HG03066 (cell line): Measurements from ENCODE around the gene SRPX2.

ENCODE experiments used
- ATAC-seq: cut with Tn5 transposase; IDR thresholded peaks from one replicate; pipeline ENCODE4 v1.9.1; 2021; ENCODE audit warnings: low read depth; ENCODE audit not compliant: unreplicated experiment

SRPX2 gene, protein sequence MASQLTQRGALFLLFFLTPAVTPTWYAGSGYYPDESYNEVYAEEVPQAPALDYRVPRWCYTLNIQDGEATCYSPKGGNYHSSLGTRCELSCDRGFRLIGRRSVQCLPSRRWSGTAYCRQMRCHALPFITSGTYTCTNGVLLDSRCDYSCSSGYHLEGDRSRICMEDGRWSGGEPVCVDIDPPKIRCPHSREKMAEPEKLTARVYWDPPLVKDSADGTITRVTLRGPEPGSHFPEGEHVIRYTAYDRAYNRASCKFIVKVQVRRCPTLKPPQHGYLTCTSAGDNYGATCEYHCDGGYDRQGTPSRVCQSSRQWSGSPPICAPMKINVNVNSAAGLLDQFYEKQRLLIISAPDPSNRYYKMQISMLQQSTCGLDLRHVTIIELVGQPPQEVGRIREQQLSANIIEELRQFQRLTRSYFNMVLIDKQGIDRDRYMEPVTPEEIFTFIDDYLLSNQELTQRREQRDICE

DNA sequence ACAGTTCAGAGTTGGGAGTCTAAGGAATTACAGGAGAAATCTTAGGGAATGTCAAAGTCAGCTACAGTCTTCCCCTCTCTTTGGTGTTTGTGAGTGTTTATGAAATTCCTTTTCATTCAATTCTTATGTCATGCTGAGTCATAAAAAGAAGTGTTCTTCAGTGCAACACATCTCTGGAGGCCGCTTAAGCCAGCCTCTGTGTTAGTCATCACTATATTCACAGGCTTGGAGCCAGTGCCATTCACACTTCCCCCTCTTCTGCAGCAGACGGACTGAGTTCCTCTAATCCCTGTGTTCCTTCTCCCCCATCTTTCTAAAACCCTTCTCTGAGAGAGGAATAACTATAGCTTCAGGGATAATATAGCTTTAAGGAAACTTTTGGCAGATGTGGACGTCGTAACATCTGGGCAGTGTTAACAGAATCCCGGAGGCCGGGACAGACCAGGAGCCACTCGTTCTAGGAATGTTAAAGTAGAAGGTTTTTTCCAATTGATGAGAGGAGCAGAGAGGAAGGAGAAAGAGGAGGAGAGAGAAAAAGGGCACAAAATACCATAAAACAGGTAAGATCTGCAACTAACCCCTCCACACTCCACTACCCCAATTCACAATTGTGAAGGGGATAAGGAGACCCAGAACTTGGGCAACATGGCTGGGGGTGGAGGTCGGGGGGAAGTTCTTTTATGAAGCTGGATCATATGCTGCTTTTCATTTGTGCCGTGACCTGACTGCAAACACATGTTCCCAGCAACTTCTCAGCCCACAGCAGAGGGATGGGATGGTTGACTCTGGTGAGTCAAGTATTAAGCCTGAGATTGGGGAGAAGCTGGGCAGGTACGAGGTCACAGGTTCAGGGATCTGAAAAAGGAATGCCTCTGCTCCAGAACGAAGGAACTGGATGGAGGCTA, at the start of gene SRPX2:
Gene SRPX2 (plus strand): TSS at position 244 of the 905 bp plus-strand sequence. CDS start 2,124 bp downstream, outside the sequence.
- ATAC-seq, result no peak

DNA sequence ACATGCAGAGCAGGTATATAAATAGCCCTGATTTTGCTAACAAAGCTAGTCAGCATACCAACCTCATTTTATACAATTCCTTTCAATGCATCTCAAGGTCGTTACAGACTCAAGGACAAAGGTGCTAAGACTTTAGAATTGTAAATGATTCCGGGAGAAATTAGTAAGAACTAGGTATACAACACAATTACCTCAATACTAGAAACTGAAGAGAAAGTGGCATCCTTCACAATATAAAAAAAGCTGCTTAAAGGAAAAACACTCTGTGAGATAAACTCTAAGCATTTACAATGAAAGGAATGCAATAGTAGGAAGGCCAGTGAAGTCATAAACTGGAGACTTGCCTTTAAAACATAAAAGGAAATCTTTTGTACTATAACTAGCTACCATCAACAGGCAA, 47.4 kb upstream of the SRPX2 start:
- no peak for ATAC-seq

DNA sequence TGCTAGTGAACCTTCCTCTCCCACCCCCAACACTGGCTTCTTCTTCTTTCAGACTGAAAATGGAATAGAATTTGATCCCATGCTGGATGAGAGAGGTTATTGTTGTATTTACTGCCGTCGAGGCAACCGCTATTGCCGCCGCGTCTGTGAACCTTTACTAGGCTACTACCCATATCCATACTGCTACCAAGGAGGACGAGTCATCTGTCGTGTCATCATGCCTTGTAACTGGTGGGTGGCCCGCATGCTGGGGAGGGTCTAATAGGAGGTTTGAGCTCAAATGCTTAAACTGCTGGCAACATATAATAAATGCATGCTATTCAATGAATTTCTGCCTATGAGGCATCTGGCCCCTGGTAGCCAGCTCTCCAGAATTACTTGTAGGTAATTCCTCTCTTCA, 44.5 kb upstream of the SRPX2 start:
- ATAC-seq, result no peak

DNA sequence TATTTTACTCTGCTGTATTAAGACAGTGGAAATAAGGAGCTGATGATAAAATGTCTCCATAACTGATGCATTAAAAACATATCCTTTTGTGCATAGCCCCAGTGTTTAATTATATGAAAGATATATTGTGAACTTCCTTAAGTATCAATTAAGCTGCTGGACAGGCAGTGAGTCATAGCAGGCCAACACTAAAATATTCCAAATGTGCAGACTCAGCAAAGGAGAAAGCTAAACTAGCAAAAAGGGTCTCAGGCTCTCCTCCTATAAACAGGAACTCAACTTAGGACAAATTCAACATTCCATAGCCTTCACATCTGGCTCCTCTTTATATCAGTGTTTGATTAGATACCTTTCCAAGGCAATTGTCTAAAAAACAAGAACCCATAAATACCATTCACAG, 43.7 kb upstream of the SRPX2 start:
- ATAC-seq, result no peak

DNA sequence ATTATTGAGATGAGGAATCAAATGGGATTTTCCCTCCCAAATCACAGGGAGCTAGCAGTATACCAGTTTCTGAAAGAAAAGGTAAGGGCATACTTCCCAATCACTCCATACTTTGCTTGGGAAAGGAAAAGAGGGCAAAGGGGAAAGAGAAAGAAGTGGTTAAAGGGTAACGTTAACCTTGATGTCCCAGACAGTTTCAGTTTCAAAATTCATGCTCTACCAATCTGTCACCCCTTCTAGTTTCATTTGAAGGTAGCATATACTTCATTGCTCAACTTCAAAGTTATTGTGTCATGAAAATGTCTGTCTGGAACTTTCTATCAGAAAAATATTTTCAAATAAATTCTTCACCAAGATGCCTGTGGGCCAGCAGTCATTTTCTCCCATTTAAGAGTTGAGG, 43.2 kb upstream of the SRPX2 start:
- ATAC-seq, result no peak

DNA sequence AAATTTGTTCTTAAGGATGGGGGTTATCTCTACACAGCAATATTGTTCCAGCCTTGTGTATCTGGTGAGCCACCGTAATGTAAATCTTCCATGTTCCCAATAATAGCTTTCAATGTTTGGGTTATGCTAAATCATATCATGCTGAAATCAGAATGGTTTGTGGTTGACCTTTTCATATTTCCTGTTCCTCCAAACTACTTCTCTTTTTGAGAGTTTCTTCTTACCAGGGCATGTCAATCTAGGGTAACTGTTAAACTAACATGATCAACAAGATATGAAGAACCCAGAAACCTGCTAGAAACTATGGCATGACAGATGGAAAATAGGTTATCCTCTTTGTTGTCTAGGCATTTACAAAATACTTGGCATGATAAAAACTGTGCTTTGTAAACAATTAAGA, 37.2 kb upstream of the SRPX2 start:
- ATAC-seq, result no peak

DNA sequence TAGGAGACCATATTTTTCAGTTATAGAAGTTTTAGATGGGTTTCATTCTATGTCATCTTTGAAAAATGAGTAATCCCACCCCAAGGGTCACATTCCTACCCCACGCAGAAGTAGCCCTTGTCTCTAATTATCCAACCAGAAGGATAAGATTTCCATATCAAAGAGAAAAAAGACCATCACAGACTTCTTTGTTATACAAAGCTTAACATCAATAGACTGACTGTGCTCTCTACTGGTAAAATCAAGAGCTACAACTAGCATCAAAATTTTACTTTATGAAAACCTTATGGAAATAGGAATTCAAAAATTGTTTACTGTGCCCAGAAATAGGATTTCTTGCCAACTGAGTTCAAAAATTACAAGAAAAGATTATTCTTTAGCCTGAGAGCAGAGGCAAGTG, 34.4 kb upstream of the SRPX2 start:
- ATAC-seq, result no peak

DNA sequence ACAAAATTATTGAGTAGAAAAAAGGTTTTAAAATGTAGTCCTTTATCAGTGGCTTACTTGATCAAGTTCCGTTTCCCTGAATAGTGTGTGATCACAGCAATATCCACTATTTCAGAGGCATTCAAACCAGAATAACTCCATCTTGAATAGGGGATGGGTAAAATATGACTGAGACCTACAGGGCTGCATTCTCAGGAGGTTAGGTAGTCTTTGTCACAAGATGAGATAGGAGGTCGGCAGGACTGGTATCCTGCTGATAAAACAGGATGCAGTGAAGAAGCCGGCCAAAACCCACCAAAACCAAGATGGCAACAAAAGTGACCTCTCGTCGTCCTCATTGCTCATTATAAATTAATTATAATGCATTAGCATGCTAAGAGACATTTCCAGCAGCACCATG, 32.0 kb upstream of the SRPX2 start:
- ATAC-seq, result no peak

DNA sequence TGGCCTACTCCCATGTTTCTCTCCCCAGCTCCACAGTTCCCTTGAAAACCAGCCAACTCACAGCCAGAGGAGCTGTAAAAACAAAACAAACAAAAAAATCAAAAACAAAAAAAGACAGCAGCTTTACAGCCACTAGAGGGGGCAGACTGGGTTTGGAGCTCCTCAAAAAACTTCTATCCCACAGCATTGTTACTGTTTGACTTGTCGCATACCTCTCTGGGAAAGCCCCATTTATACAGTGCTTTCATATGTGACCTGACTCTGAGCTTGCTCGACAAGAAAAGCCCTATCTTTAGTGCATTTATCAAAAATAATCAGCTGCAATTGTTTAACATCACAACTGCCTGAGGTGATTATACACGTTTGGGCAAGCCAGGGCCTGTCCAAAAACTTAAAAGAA, 29.0 kb upstream of the SRPX2 start:
- ATAC-seq, result peak; percentile 100

DNA sequence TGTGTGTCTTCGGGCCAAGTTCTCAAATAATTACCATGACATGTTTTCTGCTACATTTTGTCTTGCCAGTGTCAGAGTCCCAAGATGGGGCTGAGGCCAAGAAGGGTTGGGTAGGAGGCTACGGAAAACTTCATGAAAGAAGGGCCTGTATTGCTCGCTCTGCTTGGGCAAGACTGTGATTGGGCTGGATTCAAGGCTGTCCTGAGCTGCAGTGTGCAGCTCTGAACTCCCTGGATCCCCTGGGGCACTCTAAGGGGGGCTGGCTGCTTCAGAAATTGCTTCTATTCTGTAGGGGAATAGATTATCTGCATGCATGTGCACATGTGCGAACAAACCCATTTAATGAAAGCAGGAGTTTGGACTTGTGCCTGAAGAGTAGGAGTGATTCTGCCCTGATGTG, 21.0 kb upstream of the SRPX2 start:
- ATAC-seq, result no peak

DNA sequence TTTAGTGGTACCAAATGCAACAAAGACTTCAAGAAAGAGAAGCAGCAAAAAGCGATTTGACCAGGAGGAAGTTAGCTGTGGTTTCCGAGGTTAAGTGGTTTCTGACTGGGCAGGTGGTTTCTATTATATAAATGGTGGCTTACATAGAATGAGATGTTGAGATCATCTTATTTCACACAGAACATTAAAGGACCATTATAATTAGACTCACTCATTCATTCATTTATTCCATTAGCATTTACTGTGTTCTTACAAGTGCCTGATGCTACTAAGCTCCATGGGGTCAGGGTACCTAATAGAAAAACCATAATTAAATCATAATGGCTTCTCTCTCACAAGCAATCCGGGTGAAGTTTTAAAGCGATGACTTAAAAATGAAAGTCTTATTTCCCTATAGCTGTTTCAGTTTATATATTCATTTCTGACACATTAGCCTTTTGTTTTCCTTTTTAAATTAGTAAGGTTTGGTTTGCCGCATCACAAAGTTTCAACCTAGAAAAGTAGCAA, 18.0 kb upstream of the SRPX2 start:
- peak; percentile 93 for ATAC-seq

DNA sequence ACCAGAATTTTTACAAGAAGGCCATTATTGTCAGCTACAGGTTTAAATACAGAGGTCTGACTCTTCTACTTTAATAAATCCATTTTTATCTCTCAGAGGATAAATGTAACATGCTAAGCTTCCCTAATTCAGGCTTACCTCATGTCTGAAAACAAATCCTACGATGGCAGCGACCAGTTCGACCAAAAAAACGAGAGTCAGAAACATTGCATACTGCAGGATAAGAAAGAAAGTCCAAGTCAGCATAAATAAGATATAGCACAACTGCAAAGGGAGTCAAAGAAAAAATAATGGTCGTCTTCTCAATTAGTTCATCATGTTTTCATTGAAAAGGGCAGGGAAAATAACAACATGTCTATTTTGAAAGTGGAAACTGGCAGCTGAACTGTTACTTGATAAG, 9.0 kb upstream of the SRPX2 start:
- no peak for ATAC-seq

DNA sequence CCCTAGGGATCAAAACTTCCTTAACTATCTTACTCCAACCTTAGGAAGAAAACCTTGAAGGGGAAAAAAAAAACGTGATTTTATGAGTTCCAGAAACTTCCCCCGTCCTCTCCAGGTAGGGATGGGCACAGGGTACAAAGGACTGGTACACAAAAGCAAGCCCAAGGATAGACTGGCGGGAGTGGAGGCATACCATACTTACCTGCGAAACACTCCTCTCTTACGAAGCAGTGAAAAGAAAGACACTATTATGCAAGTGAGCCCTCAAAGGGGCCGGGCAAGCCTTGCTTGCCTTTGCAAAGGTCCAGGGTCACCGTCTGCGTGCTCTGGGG, 8.0 kb upstream of the SRPX2 start:
- no peak for ATAC-seq

DNA sequence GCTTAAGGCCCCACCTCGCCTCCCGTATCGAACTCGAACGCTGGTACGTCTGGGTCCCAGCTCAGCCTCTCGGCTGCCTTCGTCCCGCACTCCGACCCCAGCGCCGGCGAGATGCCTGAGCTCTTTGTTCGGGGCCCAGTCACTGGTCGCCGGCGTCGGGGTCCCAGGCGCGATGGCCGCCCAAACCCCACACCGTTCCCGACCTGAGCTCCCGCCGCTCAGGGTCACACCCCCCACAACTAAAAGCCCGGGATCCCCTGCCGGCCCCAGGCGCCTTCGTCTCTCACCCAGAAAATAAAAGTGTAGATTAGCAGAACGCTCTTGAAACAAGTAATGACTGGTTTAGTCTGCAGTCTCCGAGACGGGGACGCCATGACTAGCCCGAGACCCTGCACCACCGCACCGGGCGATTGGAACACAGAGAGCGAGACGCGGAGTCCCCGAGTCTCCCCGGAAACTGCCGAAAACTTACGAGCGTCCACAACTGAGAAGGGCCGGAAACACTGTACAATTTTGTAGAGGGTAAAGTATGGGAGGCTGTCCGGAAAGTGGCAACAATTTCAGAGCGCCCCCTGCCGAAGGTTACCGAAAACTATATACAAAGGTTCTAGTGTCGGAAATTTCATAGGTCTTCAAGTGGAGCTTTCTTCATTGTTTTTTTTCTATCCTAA, 7.5 kb upstream of the SRPX2 start, which contains the start of gene TSPAN6:
Gene TSPAN6 (minus strand): TSS at position 486 of the 671 bp plus-strand sequence. CDS start 112 bp downstream, at position 374.
- ATAC-seq, result peak; percentile 97

DNA sequence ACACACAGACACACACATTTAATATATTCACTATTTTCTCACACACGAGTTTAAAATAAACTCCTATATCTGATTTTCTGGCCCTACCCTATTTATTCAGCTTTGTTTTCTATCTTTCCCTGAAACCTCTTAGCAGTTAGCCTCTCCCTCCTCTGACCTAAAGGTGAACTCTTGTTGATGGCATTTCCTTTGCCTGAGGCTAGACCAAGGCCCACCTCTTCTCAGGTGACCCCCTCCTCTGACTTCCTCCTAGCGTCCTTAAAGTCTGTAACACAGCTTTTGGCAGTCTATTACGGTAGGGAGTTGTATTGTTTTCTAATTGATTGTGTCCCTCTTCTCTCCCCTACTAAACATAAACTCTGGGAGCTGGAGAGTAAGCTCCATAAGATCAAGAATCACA, 1.7 kb upstream of the SRPX2 start:
- no peak for ATAC-seq

DNA sequence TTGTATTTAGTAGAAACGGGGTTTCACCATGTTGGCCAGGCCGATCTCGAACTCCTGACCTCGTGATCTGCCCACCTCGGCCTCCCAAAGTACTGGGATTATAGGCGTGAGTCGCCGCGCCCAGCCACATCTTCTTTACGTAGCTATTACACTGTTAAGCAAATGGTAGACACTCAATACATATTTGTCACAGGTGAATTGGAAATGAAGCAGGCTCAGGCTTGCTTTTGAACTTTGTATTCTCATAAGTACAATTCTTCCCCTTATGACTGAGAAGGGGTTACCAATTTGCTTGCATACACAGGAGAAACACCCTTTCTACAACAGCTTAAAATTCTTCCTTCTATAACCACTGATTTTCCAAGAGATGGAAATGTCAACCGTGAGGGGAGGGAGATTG, 787 bp upstream of the SRPX2 start:
- no peak for ATAC-seq

DNA sequence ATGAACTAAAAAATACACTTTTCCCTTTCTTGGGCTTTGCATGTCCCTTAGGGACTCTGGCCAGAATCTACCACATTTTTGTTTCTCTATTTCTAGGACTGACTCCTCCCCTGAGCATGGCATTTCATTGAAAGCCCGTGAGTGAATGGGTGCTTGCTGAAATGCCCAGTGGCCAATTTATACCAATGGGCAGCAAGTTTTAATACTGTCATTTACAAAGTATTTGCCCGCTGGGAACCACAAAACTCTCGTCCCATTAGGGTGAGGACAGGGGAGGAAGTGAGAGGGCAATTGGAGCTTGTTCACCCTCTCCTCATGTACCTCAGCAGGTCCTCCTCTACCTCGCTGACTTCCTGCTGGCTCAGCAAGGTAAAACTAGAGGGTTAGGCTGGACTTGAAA, 1.1 kb downstream of the SRPX2 start:
- no peak for ATAC-seq

DNA sequence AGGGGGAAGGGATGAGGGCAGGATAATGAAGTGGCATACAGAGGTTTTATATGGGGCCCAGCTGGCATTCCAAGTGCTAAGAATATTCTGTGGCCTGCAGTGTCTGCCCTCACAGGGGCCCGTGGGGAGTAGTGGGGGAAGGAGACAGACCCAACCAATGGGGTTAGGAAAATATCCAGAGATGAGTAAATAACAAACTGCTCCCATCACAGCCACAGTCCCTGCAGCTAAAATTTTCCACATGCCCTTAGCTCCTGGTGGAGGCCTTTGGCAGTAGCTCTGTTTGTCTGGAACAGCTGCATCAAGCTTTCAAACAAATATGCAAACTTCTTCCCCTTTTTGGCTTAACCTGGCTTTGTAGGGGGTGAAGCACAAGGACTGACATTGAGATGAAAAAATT, 3.1 kb downstream of the SRPX2 start:
- ATAC-seq, result no peak

DNA sequence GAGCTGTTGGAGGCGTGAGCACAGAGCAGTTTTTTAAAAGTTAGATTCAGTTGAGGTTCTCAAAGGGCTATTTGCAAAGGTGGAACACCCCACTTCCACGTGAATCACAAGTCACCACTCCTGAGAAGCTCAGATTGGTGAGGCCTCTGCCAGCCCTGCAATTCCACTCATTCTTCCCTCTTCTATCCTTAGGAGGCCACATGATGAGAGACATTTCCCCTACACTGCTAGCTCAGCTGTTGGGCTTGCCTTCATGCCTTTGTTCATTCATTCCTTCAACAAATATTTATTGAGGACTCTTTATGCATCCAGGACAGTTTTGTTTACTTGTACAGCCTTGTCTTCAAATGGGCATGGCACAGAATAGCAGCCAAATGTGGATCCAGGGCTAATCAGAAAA, 3.7 kb downstream of the SRPX2 start:
- ATAC-seq, result no peak

DNA sequence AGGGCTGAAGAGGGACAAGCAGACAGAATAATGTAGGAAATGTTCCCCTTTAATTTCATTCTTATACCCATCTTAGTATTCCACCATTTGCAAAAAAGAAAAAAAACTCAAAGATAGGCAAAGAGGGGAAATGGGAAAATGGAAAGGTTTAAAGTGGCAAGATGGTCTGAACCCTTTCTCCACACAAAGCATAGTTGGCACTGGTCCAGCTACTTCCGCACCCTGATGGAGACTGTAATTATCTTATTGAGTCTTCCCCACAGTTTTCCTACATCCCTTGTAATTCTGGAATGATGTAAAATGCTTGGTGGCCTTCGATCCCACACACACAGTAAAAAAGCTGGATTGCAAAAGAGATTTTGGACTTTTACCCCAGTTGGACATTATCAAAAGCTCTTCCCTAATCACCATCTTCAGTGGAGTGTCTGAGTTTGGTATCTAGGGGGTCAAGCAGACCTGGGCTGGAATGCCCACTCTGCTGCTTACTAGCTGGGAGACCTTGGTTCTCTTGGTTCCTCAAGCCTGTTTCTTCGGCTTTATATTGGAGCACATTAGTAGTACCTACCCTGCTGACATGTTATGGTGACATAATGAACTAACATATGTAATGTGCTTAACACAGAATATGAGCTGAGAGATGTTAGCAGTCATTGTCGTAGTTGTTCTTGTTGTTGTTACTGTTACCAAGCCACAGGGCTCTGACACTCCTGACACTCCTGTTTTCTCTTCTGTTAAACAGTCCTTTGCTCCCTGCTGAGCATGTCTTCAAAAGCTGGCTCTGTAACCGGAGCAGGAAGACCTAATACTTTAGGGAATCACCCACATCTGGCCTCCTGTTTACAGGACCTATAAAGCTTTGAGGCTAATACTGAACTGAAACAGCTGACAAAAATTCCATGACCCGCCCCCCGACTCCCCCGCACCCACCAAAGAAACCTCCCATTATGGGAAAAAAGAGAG, 4.7 kb downstream of the SRPX2 start:
- ATAC-seq, result no peak
